ENCODE measurements around the gene UNK.
"Not testable (repeated sequence)": the region's sequence is repeated elsewhere in the genome, so short reads cannot be mapped to it uniquely, and the experiment has no call there.

Gene UNK

DNA sequence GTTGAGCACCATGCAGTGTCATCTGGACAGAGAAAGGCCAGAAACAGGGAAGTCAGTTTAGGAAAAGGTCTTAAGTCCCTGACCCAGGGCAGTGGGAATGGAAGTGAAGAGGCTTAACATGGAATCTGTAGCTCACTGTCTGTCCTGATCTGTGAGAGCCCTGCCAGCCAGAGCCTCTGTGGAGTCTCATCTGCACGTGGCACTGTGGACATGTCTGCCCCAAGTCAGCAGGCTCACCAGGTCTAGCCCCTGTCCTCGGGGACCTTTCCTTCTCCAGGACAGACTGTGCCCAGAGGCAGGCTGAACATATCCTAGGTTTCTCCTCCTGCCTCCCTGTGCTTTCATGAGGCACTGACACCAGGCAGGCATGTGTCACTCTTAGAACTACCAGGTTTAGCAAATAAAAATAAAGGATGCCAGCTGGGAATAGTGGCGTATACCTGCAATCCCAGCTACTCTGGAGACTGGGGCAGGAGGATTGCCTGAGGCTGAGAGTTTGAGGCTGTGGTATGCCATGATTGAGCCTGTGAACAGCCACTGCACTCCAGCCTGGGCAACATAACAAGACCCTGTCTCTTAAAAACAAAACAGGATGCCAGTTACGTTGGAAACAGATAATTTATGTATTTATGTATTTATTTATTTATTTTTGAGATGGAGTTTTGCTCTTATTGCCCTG lies 22.4 kb downstream of the UNK start:
- no peak for DNase-seq

DNA sequence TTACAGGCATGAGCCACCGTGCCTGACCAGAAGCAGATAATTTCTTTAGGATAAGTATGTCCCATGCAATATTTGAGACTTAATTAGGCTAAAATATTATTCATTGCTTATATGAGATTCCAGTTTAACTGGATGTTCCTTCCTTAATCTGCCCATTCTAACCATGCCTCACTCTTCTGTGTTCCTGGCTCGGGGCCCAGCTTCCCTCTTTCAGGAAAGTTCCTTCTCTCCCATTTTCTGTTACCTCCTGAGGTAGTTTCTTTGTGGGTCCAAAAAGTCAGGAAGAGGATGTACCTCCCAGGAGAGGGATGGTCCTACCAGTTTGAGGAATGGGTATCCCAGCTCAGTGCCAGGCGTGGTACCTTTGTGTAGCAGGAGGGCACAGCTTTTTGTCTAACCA lies 23.3 kb downstream of the UNK start:
- no peak for DNase-seq

DNA sequence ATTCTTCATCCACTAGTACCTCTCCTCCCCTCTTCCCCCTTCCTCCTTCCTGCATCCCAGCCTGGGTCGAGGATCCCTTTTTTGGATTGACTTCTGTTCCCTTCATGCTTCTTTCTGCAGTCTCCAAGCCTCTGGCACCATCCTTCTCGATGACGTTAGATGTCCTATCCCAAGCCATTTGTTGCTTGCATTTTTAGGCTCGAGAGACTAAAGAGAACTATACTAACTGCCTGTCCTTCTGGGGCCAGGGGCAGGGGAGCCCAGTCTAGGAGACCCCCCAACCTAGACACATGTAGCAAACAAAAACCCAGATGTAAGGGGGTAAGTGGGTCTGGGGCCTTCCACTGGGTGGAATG lies 23.9 kb downstream of the UNK start:
- DNase-seq: no peak

DNA sequence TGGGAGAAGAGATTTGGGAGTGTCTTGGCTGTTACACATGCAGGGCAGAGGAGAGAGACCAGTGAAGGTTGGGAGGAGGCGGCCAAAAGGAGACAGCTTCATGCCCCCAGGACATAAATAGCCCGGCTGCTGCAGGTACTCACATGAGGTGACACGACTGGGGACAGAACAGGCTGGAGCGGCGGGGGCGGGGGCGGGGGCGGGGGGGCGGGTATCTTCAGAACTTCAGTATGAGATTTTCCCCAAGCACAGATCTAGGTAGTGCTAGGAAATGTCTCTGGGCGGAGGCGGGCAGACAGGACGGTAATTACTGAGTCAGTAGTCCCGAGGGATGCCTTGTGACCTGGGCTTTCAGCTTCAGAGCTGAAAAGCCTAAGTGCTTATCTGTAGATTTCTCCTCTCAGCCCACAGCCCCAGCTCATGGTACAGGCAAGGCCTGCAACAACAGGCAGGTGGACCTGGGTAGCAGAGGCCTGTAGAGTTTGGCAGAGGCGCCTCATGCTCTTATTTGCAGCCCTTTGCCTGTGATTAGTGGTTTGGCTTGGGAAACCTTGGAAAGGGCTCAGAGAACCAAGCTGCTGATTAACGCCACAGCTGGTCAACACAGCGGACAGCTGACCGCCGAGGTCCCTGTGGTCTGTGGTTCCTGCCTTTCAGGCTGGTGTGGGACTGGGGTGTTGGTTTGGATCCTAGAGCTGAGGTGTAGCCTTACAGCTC lies 24.5 kb downstream of the UNK start:
- DNase-seq: no peak

DNA sequence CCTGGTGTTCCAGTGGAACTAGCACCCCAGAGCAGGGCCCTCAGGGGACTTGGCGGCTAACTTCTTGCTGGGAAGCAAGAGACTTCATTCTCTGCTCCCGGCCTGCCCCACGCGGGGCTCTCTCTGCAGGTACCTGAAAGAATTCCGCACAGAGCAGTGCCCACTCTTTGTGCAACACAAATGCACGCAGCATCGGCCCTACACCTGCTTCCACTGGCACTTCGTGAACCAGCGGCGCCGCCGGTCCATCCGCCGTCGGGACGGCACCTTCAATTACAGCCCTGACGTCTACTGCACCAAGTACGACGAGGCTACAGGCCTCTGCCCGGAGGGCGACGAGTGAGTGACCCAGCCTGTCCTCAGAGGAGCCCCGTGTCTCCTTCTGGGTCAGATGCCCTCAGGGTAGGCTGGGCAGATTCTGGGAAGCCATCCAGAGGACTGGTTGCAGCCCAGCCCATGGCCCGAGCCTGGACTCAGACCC lies 25.1 kb downstream of the UNK start:
- DNase-seq: no peak

DNA sequence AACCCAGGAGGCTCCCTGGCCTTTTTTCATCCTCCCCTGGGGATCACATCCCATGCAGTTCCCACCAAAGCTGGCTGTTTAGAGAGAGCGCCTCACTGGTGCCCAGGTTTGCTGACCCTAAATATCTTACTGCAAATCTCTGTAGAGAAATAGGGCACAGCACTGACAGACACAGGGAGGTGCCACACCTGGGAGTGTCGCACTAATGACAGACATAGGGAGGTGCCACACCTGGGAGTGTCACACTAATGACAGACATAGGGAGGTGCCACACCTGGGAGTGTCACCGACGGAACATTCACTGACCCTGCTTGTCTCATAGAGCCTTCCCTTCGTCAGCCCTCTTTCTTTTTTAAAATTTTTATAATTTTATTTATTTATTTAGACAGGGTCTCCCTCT lies 25.6 kb downstream of the UNK start:
- no peak for DNase-seq

DNA sequence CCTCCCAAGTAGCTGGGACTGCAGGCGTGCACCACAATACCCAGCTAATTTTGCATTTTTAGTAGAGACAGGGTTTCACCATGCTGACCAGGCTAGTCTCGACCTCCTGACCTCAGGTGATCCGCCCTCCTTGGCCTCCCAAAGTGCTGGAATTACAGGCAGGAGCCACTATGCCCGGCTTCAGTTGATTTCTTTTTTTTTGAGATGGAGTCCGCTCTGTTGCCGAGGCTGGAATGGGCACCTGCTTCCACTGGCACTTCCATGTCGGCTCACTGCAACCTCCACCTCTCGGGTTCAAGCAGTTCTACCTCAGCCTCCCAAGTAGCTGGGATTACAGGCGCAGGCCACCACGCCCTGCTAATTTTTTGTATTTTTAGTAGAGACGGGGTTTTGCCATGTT lies 26.1 kb downstream of the UNK start:
- DNase-seq: not testable (repeated sequence)

DNA sequence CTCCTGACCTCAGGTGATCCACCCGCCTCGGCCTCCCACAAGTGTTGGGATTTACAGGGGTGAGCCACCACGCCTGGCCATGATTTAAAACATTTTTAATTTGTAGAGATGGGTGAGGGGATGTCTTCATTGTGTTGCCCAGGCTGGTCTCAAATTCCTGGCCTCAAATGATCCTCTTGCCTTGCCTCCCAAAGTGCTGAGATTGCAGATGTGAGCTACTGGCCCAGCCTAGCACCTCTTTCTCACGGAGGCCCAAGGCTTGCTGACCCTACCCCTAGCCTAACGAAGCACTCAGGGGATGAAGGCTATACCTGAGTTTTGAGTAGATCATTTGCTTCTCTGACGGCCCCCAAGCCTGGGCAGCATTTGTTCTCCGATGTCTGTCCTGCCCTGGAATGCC lies 26.6 kb downstream of the UNK start:
- DNase-seq: no peak

DNA sequence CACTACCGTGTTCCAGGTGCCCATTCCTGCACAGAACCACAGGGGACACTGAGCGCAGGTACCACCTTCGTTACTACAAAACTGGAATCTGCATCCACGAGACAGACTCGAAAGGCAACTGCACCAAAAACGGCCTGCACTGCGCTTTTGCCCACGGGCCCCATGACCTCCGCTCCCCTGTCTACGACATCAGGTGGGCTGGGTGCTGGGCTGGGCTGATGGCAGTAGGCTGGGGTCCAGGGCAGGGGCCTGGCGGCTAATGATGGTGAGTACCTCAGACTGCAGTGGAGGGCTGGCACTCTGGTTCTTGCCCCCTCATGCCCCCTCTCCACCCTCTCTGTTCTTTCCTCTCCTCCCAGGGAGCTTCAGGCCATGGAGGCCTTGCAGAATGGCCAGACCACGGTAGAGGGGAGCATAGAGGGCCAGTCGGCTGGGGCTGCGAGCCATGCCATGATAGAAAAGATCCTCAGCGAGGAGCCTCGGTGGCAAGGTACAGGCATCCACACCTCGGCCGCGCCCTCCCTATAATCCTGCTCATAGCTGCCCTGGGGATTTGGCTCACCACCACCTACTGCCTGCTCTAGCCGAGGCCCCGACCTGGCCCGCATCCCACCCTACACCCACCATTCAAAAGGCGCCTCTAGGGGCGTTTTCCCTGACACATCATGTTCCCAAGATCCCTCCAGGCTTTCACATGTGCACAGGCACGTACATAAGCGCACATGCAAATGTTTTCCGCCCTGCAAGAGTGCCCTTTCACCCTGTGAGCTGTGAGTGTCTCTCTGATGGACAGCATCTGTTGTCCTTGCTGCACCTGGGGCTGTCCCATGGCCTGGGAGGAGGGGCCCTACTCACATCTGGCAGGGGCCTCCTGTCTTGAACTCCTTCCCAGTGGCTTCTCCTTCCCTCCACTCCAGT lies 27.7 kb downstream of the UNK start:
- no peak for DNase-seq

DNA sequence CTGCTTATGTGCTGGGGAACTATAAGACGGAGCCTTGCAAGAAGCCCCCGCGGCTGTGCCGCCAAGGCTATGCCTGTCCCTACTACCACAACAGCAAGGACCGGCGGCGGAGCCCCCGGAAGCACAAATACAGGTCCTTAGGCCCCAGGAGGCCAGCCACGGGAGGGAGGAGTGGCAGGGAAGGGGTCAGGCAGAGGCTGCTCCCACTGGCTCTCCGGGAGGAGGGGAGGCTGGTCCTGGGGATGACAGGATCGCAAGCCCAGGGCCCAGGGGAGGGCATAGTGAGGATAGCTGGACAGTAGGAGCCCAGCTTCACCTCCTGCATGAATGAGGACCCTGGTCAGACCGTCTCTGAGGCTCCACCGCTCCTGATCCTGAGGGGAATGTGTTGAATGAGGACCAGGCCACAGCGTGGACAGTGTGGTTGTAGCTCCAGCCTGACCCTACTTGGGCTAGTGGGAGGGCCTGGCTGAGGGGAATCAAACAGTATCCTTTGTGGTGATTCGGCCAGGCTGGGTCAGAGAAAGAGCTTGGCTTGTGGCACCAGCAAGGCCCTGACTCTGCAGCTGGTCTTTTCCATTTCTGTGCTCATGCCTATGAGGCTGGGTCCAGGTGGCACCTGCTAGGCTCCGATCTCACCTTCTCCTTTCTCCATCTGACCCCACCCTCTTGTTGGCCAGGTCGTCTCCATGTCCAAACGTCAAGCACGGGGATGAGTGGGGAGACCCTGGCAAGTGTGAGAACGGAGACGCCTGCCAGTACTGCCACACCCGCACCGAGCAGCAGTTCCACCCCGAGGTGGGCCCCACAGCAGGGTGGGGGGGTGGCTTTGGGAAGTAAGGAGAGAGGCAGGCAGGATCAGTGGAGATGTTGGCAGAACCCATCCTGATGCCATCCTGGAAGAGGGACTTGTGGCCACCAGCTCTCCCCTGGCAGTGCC lies 28.7 kb downstream of the UNK start:
- no peak for DNase-seq

DNA sequence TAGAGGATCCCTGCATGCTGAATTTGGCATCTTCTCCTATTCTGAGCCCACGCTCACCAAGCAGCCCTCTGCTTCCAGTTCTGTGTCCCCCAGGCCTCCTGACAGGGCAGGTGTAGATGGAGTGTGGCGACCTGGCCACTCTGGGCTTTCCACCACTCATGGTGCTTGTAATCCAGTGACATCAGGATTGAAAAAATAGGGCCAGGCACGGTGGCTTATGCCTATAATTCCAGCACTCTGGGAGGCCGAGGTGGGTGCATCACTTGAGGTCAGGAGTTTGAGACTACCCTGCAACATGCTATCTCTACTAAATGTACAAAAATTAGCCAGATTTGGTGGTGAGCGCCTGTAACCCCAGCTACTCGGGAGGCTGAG lies 29.4 kb downstream of the UNK start:
- DNase-seq: no peak

DNA sequence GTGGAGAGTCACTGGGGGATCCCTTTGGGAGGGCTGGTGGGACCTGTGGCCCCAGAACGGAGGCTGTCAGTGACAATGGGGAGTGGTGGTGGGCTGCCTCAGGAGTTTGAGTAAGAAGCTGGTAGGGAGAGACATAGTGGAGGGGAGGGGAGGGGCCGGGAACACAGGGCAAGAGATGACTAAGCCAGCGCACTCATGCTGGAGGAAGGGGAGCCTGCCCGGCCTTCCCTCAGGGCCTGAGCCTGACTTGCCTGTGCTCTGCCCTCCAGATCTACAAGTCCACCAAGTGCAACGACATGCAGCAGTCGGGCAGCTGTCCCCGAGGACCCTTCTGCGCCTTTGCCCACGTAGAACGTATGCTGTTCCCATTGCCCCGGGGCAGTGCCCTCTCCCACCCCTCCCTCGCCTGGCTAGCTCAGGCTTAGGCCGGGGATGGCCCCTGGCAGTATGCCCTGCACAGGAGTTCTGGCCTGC lies 30.3 kb downstream of the UNK start:
- DNase-seq: no peak

DNA sequence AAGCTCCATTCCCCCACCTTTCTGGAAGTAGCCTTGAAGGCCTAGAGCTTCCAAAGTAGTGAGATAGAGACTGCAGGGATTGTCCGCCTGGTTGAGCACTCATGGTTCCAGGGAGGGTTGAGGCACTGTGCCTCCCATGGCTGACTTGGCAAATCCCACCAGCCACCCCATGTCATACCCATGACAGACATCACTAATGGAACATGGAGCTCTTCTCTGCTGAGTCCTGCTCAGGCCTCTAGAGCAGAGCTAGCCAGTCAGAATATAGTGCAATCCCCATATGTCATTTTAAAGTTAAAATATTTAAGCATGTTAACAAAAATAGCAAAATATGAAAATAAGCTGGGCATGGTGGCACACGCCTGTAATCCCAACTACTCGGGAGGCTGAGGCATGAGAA lies 30.8 kb downstream of the UNK start:
- no peak for DNase-seq

DNA sequence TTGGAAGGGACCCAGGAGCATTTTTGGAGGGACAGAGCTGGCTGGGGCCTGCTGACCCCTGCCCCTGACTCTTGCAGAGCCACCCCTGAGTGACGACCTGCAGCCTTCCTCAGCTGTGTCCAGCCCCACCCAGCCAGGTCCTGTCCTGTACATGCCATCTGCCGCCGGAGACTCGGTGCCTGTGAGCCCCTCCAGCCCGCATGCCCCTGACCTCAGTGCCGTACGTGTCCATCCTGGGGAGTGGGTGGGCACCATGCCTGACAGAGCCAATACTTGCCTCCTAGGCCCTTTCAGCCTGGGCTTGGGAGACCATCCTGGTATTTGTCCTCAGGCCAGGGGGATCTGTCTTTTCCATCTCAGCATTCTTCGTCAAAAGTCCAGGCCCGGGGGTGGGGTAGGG lies 32.1 kb downstream of the UNK start:
- DNase-seq: no peak

DNA sequence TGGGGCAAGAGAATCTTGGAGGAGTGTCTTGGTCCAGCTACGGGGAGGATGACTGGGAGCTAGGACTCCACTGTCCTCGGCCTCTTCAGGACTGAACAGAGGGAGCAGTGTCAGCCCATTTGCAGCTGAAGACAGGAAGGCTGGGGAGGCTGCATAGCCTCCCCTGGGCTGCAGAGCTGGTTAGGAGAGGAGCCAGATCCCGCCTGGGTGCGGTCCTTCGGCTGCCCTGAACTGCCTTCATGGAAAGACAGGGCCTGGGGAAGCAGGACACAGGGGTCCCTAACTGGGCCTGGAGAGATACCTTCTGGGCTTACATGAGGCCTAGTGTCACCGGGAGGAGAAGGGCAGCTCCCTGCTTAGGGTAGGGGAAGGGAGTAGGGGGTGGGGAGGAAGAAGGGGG lies 33.0 kb downstream of the UNK start:
- DNase-seq: no peak

DNA sequence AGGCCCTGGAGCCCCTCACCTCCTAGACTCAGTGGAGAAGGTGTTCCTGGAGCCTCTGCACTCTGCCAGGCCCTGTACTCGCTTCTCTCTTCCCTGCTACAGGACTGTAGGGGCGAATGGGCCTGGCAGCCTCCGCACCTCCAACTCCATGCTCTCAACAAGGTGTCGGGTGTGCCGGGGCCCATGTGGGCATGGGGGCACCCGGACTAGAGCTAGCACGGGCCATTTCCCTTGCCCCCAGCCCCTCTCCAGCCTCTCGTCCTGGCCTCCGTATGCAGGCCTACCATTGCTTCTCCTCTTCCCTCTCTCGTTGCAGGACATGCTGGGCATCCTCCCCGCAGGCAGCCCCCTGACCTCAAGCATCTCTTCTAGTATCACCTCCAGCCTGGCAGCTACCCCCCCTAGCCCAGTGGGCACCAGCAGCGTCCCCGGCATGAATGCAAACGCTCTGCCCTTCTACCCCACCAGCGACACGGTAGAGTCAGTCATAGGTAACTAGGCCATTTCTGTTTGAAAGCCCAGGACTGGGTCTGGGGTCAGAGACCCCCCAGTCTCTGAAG lies 33.8 kb downstream of the UNK start:
- no peak for DNase-seq

DNA sequence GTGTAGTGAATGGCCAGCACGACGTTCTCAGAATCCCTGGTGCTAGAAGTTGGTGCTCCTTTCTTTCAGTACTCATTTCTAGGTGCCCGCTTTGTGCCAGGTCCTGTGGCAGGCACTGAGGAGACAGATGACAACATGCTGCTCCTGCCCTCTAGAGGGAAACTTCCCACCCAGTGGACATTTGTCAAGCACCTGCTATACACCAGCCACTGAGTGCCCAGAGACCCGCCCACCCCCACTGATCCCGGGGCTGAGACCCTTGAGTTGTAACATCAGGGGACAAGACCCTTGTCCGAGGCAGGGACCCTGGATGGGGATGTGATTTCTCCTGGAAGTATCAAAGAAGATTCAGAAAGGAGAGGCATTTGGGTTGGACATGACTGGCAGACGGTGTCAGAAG lies 34.5 kb downstream of the UNK start:
- DNase-seq: no peak

DNA sequence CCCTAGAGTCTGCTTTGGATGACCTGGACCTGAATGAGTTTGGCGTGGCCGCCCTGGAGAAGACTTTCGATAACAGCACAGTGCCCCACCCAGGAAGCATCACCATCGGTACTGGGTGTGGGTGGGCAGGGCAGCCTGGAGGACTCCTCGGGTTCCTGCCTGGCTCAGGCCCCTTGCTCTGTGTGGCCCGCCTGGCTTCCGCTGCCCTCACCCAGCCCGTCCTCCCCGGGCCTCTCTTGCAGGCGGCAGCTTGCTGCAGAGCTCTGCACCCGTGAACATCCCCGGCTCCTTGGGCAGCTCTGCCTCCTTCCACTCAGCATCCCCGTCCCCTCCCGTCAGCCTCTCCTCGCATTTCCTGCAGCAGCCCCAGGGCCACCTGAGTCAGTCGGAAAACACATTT lies 35.1 kb downstream of the UNK start:
- no peak for DNase-seq

DNA sequence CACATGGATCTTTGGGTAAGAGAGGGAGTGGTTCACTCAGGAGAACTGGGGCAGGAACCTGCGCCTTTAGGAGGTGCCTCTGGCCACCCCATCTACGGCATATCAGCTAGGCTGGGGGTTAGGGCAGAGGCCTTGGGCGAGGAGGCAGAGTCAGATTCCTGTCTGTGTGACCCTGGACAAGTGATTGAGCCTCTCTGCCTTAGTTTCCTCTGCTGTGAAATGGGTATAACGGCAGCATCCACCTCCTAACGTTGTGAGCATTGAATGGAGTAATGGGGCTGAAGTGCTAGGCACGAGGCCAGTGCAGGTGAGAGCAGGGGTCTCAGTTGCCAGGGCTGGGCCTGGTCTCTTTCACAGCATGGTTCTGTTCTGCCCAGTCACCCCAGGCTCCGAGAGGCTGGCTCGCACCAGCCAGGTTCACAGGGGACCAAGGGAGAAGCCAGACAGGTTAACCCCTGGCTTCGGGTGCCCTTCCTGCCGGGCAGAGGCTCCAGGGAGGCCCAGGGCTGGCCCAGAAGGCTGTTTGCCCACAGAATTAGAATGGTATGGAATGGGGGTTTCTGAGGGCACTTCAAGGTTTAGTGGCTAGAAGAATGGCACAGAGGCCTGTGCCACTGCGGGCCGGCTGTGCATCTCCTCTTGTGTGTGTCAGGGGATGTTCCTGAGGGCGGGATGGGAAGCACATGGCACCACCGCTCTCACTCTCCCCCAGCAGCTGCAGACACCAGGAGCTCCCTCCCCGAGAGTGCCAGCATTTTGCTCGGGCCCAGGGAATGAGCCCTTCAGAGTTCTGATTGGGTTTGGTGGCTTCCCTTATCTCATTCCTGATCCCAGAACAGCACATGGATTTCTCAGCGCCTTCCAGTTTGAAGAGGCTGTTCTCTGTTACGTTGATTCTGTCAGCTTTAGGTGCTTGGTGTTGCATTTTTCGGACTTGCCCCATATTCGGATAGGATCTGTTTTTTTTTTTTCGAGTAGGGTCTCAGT lies 35.8 kb downstream of the UNK start:
- DNase-seq: no peak

DNA sequence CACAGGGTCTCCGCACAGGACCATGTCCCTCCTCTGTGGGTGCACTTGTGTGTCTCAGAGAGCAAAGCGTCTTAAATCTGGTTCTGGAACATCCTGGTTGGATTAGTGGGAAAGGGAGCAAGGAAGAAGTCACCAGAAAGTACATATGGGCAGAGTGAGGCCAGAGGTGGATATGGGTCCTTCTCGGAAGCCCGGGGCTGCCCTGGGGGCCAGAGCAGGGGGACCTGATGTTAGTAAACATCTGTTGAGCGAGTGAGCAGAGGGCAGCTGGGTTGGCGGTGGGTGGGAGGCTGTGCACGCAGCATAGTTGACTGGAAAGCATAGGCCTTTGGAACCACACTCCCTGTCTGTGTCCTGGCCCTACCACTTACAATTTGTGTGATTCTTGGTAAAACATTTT lies 36.9 kb downstream of the UNK start:
- DNase-seq: no peak

Measured in activated T-cell treated with anti-CD3 and anti-CD28 coated beads, Interleukin-2, amount 50 U/mL, for 1 hour (primary cell).